Smooth muscle cell (in vitro differentiated cells): ENCODE measurements around the gene GDNF. TPM values are rescaled to one million over a fixed set of nuclear protein-coding genes. Genes with fewer than 3 reads are reported as not detected.

Experiments
- DNase-seq: peaks from one replicate; lab custom pipeline; 2025; ENCODE audit not compliant: unreplicated experiment; lab: John Stamatoyannopoulos, UW
- H2AFZ ChIP-seq: fragments of 200-600 bp; sonication (generic); 2 replicates; pipeline ENCODE4 v1.6.0; 2016; ENCODE audit warnings: antibody characterized with exemption, low read depth, mild to moderate bottlenecking
- H3F3A ChIP-seq: fragments of 200-600 bp; sonication (generic); 2 replicates; pipeline ENCODE4 v1.6.0; 2017; ENCODE audit warnings: antibody characterized with exemption, low read depth
- H3K27ac ChIP-seq: fragments of 200-600 bp; sonication (generic); 2 replicates; pipeline ENCODE4 v1.5.1; 2016; ENCODE audit warnings: low read depth, mild to moderate bottlenecking
- H3K27me3 ChIP-seq: fragments of 200-600 bp; sonication (generic); 2 replicates; pipeline ENCODE4 v1.6.1; 2016; ENCODE audit warnings: low read depth, mild to moderate bottlenecking
- H3K36me3 ChIP-seq: fragments of 200-600 bp; sonication (generic); 2 replicates; pipeline ENCODE4 v1.5.1; 2016; ENCODE audit warnings: low read depth
- H3K4me1 ChIP-seq: fragments of 200-600 bp; sonication (generic); 2 replicates; pipeline ENCODE4 v1.5.1; 2016; ENCODE audit warnings: low read depth
- H3K4me2 ChIP-seq: fragments of 200-600 bp; sonication (generic); 2 replicates; pipeline ENCODE4 v1.6.0; 2016; ENCODE audit warnings: mild to moderate bottlenecking
- H3K4me3 ChIP-seq: fragments of 200-600 bp; sonication (generic); 2 replicates; pipeline ENCODE4 v1.5.1; 2016; ENCODE audit warnings: mild to moderate bottlenecking
- H3K79me2 ChIP-seq: fragments of 200-600 bp; sonication (generic); 2 replicates; pipeline ENCODE4 v1.6.0; 2016; ENCODE audit warnings: low read depth, mild to moderate bottlenecking
- H3K9ac ChIP-seq: fragments of 200-600 bp; sonication (generic); 2 replicates; pipeline ENCODE4 v1.6.0; 2016; ENCODE audit warnings: low read depth
- H3K9me3 ChIP-seq: fragments of 200-600 bp; sonication (generic); replicated peaks from 2 replicates; pipeline ENCODE4 v1.5.1; 2016; ENCODE audit warnings: low read depth
- H4K20me1 ChIP-seq: fragments of 200-600 bp; sonication (generic); 2 replicates; pipeline ENCODE4 v1.6.0; 2016; ENCODE audit warnings: low read depth
- WGBS: methylation state at CpG from one replicate; pipeline ENCODE4 v1.1.7; 2016; ENCODE audit warnings: low lambda C conversion rate; 5-methylcytosine and 5-hydroxymethylcytosine counted together
- polyA plus RNA-seq: library from polyadenylated mRNA; unstranded; fragments of >200 nt; fragmentation: Nextera tagmentation; extraction: Ambion mirVana; gene quantifications from 2 replicates; pipeline ENCODE4 v1.2.1, GENCODE V29; 2016
- total RNA-seq: library from RNA; depleted of rRNA; stranded (reverse); fragments of >200 nt; gene quantifications from 2 replicates; pipeline ENCODE4 v1.2.3, GENCODE V29; 2014
- TF ChIP-seq, protein P1 (sequence below): fragments of 200-600 bp; sonication (generic); IDR thresholded peaks from 2 replicates; pipeline ENCODE4 v1.5.1; 2017; ENCODE audit warnings: borderline replicate concordance, mild to moderate bottlenecking, antibody characterized with exemption; ENCODE audit not compliant: insufficient read depth, poor library complexity, severe bottlenecking

The GDNF gene, protein sequence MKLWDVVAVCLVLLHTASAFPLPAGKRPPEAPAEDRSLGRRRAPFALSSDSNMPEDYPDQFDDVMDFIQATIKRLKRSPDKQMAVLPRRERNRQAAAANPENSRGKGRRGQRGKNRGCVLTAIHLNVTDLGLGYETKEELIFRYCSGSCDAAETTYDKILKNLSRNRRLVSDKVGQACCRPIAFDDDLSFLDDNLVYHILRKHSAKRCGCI
- 18.8 and 20.8 TPM in 2 replicates for total RNA-seq
- polyA plus RNA-seq = 11.5 and 12.9 TPM in 2 replicates

GRCh38 chr5:37839407-37840052 is at the start of gene GDNF:
TSS of gene GDNF (minus strand) at chr5:37840041. CDS start at chr5:37834796, 5,245 bp downstream.
- peaks cover 6% of the 10 kb centered on the region for H3F3A ChIP-seq
- peak within 1 kb of the TSS; percentile 98 for H3K4me2 ChIP-seq
- WGBS = 1% methylated on average over 54 of the region's 66 CpGs
- peak within 1 kb of the TSS; percentile 61 for H3K27ac ChIP-seq
- peak within 1 kb of the TSS; percentile 73 for H3K9ac ChIP-seq
- TF ChIP-seq, protein P1, sequence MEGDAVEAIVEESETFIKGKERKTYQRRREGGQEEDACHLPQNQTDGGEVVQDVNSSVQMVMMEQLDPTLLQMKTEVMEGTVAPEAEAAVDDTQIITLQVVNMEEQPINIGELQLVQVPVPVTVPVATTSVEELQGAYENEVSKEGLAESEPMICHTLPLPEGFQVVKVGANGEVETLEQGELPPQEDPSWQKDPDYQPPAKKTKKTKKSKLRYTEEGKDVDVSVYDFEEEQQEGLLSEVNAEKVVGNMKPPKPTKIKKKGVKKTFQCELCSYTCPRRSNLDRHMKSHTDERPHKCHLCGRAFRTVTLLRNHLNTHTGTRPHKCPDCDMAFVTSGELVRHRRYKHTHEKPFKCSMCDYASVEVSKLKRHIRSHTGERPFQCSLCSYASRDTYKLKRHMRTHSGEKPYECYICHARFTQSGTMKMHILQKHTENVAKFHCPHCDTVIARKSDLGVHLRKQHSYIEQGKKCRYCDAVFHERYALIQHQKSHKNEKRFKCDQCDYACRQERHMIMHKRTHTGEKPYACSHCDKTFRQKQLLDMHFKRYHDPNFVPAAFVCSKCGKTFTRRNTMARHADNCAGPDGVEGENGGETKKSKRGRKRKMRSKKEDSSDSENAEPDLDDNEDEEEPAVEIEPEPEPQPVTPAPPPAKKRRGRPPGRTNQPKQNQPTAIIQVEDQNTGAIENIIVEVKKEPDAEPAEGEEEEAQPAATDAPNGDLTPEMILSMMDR = no peak
- H3K4me1 ChIP-seq = peaks cover 6% of the 10 kb centered on the region
- no peaks in the 10 kb centered on the region for H3K36me3 ChIP-seq
- no peaks in the 10 kb centered on the region for H3K27me3 ChIP-seq
- peak within 1 kb of the TSS; percentile 39 for H2AFZ ChIP-seq
- H3K4me3 ChIP-seq = peak within 1 kb of the TSS; percentile 80
- H3K9me3 ChIP-seq = no peaks in the 10 kb centered on the region
- H4K20me1 ChIP-seq = peaks cover 55% of the 10 kb centered on the region
- no peak for DNase-seq
- H3K79me2 ChIP-seq = peaks cover 52% of the 10 kb centered on the region

- Histone ChIP-seq H3K27ac (no peak overlapping the region), H3K27me3 (no peaks in the 10 kb centered on the region), H4K20me1 (no peaks in the 10 kb centered on the region), H3K4me2 (no peak overlapping the region), H3K4me1 (peaks cover 6% of the 10 kb centered on the region), H3F3A (no peaks in the 10 kb centered on the region), H3K9me3 (no peaks in the 10 kb centered on the region), H3K4me3 (no peak overlapping the region), H3K79me2 (no peaks in the 10 kb centered on the region), H3K36me3 (no peaks in the 10 kb centered on the region), H2AFZ (no peak overlapping the region), H3K9ac (no peak overlapping the region)
- DNase-seq = no peak
- TF ChIP-seq, protein P1 = no peak
- 88% methylated on average over 6 of the region's 6 CpGs for WGBS
Measured at GRCh38 chr5:37888476-37888875, 48.6 kb upstream of the GDNF start.

GRCh38 chr5:37886242-37886905 is 46.5 kb upstream of the GDNF start:
- Histone ChIP-seq H3K27ac (no peak overlapping the region), H3K4me2 (peak overlapping the region; percentile 31), H4K20me1 (no peaks in the 10 kb centered on the region), H3K36me3 (no peaks in the 10 kb centered on the region), H3F3A (no peaks in the 10 kb centered on the region), H2AFZ (no peak overlapping the region), H3K4me3 (no peak overlapping the region), H3K27me3 (no peaks in the 10 kb centered on the region), H3K79me2 (no peaks in the 10 kb centered on the region), H3K9ac (no peak overlapping the region), H3K9me3 (no peaks in the 10 kb centered on the region), H3K4me1 (peaks cover 6% of the 10 kb centered on the region)
- TF ChIP-seq, protein P1 = no peak
- DNase-seq = no peak
- WGBS = 40% methylated on average over 9 of the region's 9 CpGs
